ENCODE data around the gene SREBF2. TPM values are rescaled to one million over a fixed set of nuclear protein-coding genes. Genes with fewer than 3 reads are reported as not detected.

The SREBF2 gene
- polyA plus RNA-seq, 1 donor from 2014 or later: 73.0 TPM

DNA sequence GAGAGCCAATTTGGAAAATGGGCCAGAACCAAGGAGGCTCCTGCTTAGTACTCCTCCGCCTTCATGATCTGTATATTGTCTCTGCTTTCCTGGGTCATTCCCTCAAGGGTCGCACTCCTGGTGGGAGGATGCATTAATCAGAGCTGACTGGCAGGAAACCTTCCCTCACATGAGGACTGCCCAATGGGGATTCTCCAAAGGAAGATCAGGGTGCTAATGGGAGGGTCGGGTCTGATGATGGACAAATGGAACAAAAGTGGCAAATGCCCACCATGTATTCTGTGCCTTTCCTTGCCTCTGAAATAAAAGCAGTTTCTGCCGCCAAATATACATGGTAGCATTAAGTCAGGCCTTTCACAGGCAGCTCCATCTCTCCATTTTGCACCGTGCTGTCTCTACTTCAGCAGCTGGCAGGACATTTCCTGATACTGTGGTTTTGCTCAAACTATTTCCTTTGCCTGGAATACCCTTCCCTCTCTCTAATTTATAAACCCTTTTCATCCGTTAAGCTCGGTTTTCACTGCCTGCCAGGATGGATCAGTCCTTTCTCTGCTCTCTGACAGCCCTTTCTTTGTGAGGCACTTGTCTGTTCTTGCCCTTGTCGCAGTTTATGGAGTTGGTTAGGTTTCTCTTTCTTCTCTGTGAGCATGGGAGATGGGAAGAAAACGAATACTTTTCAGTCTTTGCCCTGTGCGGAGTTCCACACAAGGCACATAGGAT lies 13.5 kb downstream of the SREBF2 start:
- Histone ChIP-seq H2AFZ (ENCODE audit: low read depth, low read length) (no peak overlapping the region), H3K9ac (ENCODE audit: low read length) (no peak overlapping the region), H3K9me2 (ENCODE audit: insufficient read depth, low read length) (no peaks in the 10 kb centered on the region), H3K4me2 (ENCODE audit: low read length) (no peak overlapping the region), H3K4me3 (ENCODE audit: low read length) (peak overlapping the region; percentile 1), H3K27me3 (ENCODE audit: insufficient read depth, low read depth, low read length) (no peaks in the 10 kb centered on the region), H3F3A (ENCODE audit: insufficient read depth, low read length, poor library complexity, severe bottlenecking) (no peaks in the 10 kb centered on the region), H3K79me2 (replicated peaks; ENCODE audit: insufficient read depth, low read length) (peaks cover 84% of the 10 kb centered on the region), H4K20me1 (ENCODE audit: insufficient read depth) (peaks cover 5% of the 10 kb centered on the region), H3K27ac (ENCODE audit: low read length) (peak overlapping the region; percentile 45), H3K9me3 (ENCODE audit: low read length) (no peaks in the 10 kb centered on the region), H3K36me3 (ENCODE audit: insufficient read depth, low read length) (peaks cover 7% of the 10 kb centered on the region)
- TF ChIP-seq TAF1 (IDR thresholded peaks at IDR 0.05; ENCODE audit: low read depth) (no peak), SMC3 (conservative IDR thresholded peaks at IDR 0.05; ENCODE audit: poor library complexity) (no peak), POLR2AphosphoS5 (IDR thresholded peaks at IDR 0.05) (peak; percentile 3), EZH2 (IDR thresholded peaks at IDR 0.05; ENCODE audit: borderline replicate concordance, insufficient read depth, low read length, poor library complexity, severe bottlenecking) (no peak), MXI1 (conservative IDR thresholded peaks at IDR 0.05; ENCODE audit: poor library complexity, severe bottlenecking) (no peak)

DNA sequence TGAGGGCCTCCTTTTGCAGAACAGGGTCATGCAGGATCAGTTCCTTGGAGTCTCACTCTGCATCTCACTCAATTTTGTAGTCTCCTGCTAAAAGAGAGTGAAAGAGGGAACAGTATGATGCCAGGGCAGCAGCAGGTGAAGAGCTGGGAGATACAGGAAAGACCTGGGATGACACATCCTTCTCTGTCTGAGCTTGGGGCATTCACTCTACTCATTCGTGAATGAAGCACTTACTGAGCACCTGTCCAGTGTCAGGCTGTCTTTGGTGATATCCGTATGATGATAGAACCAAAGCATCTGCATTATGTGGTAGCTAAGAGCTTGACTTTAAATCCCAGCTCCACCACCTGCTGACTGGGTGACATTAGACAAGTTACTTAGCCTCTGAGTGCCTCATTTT lies 14.4 kb downstream of the SREBF2 start:
- peaks cover 7% of the 10 kb centered on the region for H3K36me3 ChIP-seq (ENCODE audit: insufficient read depth, low read length)
- H3K27me3 ChIP-seq (ENCODE audit: insufficient read depth, low read depth, low read length): no peaks in the 10 kb centered on the region
- no peaks in the 10 kb centered on the region for H3F3A ChIP-seq (ENCODE audit: insufficient read depth, low read length, poor library complexity, severe bottlenecking)
- H4K20me1 ChIP-seq (ENCODE audit: insufficient read depth): peaks cover 5% of the 10 kb centered on the region
- H3K9me3 ChIP-seq (ENCODE audit: low read length): no peaks in the 10 kb centered on the region
- peak overlapping the region; percentile 45 for H3K27ac ChIP-seq (ENCODE audit: low read length)
- no peaks in the 10 kb centered on the region for H3K9me2 ChIP-seq (ENCODE audit: insufficient read depth, low read length)
- H3K9ac ChIP-seq (ENCODE audit: low read length): no peak overlapping the region
- TF ChIP-seq SMC3 (conservative IDR thresholded peaks at IDR 0.05; ENCODE audit: poor library complexity): no peak
- no peak for TF ChIP-seq POLR2AphosphoS5 (IDR thresholded peaks at IDR 0.05)
- TF ChIP-seq, protein P1, sequence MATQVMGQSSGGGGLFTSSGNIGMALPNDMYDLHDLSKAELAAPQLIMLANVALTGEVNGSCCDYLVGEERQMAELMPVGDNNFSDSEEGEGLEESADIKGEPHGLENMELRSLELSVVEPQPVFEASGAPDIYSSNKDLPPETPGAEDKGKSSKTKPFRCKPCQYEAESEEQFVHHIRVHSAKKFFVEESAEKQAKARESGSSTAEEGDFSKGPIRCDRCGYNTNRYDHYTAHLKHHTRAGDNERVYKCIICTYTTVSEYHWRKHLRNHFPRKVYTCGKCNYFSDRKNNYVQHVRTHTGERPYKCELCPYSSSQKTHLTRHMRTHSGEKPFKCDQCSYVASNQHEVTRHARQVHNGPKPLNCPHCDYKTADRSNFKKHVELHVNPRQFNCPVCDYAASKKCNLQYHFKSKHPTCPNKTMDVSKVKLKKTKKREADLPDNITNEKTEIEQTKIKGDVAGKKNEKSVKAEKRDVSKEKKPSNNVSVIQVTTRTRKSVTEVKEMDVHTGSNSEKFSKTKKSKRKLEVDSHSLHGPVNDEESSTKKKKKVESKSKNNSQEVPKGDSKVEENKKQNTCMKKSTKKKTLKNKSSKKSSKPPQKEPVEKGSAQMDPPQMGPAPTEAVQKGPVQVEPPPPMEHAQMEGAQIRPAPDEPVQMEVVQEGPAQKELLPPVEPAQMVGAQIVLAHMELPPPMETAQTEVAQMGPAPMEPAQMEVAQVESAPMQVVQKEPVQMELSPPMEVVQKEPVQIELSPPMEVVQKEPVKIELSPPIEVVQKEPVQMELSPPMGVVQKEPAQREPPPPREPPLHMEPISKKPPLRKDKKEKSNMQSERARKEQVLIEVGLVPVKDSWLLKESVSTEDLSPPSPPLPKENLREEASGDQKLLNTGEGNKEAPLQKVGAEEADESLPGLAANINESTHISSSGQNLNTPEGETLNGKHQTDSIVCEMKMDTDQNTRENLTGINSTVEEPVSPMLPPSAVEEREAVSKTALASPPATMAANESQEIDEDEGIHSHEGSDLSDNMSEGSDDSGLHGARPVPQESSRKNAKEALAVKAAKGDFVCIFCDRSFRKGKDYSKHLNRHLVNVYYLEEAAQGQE (IDR thresholded peaks at IDR 0.05; ENCODE audit: borderline replicate concordance): no peak
- TF ChIP-seq RAD21 (conservative IDR thresholded peaks at IDR 0.05): no peak
- no peak for TF ChIP-seq EP300 (conservative IDR thresholded peaks at IDR 0.05; ENCODE audit: poor library complexity, severe bottlenecking)
- TF ChIP-seq TAF1 (IDR thresholded peaks at IDR 0.05; ENCODE audit: low read depth): no peak
- no peak for TF ChIP-seq EZH2 (IDR thresholded peaks at IDR 0.05; ENCODE audit: borderline replicate concordance, insufficient read depth, low read length, poor library complexity, severe bottlenecking)
- TF ChIP-seq, protein P2, sequence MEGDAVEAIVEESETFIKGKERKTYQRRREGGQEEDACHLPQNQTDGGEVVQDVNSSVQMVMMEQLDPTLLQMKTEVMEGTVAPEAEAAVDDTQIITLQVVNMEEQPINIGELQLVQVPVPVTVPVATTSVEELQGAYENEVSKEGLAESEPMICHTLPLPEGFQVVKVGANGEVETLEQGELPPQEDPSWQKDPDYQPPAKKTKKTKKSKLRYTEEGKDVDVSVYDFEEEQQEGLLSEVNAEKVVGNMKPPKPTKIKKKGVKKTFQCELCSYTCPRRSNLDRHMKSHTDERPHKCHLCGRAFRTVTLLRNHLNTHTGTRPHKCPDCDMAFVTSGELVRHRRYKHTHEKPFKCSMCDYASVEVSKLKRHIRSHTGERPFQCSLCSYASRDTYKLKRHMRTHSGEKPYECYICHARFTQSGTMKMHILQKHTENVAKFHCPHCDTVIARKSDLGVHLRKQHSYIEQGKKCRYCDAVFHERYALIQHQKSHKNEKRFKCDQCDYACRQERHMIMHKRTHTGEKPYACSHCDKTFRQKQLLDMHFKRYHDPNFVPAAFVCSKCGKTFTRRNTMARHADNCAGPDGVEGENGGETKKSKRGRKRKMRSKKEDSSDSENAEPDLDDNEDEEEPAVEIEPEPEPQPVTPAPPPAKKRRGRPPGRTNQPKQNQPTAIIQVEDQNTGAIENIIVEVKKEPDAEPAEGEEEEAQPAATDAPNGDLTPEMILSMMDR (IDR thresholded peaks at IDR 0.05; ENCODE audit: poor library complexity, severe bottlenecking): no peak
- no peak for TF ChIP-seq MXI1 (conservative IDR thresholded peaks at IDR 0.05; ENCODE audit: poor library complexity, severe bottlenecking)
- H3K4me2 ChIP-seq (ENCODE audit: low read length): no peak overlapping the region
- peaks cover 80% of the 10 kb centered on the region for H3K79me2 ChIP-seq (replicated peaks; ENCODE audit: insufficient read depth, low read length)
- H2AFZ ChIP-seq (ENCODE audit: low read depth, low read length): no peak overlapping the region
- H3K4me3 ChIP-seq (ENCODE audit: low read length): no peak overlapping the region
